Measurements from ENCODE around the gene GPM6B. TPM values are rescaled to one million over a fixed set of nuclear protein-coding genes. Genes with fewer than 3 reads are reported as not detected.

GPM6B gene
- total RNA-seq, 1 experiment from 2014 or later = 1.6 TPM

DNA sequence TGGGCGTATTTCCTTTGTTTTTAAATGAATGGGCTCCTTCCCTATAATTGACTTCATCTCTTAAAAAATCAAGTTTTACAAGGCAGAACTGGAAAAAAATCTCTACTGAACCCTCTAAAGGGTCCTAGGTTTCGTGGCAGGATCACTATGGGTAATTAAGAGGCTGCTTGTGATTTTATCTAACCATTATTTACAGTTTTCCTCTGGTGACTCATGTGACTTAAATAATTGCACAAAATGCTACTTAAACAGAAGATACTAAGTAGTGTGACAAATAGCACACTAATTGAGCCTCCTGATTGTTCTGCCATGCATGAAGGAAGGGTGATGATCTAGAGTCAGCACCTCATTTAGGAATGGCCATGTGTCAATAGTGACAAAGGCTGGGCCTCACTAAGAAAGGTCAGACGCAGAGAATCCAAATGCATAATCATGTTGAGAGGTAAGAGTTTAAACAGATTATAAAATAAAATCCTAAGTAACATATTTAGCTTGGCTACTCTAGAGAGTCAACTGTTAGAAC lies 46.8 kb downstream of the GPM6B start:
- DNase-seq (ENCODE audit: low read depth) = no peak

DNA sequence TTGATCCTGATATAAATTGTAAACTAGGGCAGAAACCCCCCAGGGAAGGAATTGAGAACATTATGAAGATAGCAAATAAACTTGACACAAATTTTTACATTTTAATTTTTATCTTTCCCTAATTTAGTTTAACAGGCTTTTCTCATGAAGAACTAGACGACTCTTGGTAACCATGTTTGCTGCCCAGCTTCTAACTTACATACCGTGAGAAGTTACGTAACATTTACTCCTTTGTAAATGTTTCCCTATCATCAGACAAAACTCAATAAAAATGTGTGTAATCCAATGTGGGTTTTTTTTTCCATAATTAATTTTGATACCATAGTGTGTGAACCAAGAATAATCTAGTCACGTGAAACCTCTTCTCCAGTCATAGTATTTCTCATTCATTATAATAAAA lies 48.0 kb downstream of the GPM6B start:
- no peak for DNase-seq (ENCODE audit: low read depth)

DNA sequence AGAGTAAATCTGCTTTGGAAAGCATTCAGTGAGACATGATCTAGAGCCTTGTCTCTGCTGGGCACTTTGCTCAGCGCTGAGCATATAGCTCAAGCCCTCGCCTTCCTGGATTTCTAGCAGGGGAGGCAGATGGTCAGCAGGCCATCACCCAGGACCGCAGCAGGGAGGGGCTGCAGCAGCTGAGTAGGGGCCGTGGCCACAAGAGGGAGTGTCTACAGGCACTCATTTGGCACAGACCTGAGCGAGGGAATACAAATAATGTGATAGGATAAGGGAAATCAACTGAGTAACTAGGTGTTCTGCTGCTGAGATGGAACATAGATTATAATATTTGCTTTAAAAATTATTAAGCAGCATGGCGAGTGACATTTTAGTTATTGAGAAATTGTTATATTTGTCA lies 52.1 kb downstream of the GPM6B start:
- DNase-seq (ENCODE audit: low read depth) = no peak

DNA sequence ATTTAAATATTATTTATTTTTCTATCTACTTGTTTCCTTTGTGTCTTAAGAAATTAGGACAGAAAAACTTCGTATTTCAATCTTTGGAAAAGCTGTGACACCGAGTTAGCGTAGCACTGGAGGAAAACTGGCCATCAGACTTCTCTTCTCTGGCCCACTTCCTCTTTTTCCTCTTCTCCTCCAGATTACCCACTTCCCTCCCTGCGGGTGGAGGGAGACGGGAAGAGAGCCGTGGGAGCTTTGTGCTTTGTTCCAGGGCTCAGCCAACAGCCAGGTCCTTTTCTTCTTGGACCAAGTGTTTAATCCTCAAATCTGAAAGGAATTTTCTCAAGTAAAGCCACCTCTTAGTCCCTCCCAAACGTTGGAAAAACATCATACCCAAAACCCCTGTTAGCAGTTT lies 52.6 kb downstream of the GPM6B start:
- no peak for DNase-seq (ENCODE audit: low read depth)

DNA sequence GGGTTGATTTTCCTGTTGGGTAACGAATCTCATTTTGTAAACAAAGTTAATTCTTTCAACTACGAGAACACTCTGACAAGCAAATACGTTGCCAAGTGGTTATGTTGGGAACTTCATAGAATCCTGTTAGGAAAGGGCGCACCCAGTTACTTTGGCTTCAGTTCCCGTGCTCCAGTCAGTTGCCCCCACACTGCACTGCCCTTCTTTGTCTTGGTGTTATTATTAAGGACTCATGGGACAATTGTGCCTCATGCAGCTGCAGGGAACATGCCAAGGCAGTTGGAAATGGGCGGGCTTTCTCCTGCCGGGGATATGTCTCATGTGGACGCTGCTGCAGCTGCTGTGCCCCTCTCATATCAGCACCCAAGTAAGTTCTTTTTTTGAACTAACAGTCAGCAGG lies 53.4 kb downstream of the GPM6B start:
- no peak for DNase-seq (ENCODE audit: low read depth)

DNA sequence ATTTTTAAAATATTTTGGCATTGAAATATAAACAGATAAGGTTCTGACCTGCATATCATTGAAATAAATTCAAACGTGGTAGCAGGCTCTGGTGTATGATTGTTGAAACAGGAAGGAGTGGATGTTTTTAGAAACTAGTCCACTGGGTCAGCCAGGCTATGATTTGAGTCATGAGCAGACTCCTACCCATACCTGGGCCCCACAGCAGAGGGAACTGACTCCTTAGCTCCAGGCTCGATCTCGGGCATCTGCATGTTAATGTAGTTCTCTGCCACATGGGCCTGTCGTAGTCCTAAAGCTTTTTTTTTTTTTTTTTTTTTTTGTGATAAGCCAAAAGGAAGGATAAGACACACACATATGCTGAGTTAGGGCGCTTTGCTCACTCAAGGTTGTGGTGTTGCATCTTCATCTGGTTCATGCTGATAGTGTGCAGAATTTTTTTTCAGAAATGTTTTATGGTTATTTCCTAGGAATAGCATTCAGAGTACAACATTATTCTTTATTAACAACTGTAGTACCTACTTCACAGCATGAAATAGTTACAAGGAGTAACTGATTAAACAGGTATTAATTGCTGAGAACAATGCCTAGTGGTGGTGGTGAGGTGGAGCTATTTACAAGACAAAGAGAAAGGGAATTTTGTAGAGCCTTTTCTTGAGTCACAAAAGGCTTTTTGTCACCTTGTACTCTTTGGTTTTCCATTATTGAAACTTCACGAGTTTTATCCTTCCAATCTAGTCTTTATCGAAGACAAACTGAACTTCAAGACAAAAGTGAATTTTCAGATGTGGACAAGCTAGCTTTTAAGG lies 55.1 kb downstream of the GPM6B start:
- DNase-seq (ENCODE audit: low read depth) = no peak

DNA sequence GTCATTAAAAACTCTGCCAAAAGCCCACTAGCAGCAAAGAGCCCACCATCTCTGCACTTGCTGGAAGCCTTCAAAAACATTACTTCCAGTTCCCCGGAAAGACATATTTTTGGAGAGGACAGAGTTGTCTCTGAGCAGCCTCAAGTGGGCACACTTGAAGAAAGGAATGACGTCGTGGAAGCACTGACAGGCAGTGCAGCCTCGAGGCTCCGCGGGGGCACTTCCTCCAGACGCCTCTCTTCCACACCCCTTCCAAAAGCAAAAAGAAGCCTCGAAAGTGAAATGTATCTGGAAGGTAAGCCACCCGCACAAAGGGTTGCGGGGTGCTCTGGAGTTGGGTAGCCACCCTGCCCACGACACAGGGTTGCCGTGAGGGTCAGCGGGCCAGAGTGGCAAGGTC lies 56.5 kb downstream of the GPM6B start:
- no peak for DNase-seq (ENCODE audit: low read depth)

DNA sequence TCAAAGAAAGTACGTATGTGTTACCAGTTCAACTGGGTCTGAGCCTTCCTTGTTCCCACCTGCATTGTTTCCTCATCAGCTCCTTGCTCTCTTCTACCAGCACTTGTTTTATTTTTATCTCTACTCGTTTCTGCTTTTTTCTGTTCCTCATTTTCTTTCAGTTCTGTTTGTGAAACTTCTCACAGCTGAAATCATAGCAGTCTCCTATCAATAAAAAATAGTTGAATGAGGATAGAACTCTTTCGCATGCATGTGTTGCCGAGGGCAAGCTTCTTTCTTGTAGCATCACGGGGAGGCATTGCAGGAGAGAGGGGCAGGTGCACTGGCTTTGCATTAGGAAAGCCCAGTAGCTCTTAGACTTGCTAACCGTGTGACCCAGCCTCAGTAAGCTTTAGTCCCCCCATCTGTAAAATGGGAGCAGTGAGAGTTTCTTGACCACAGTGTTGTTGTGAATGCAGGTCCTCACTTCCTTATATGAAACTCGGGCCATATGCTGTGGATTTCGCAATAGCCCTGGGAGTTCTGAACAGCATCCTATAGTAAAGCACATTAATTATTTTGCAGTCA lies 57.7 kb downstream of the GPM6B start:
- no peak for DNase-seq (ENCODE audit: low read depth)

DNA sequence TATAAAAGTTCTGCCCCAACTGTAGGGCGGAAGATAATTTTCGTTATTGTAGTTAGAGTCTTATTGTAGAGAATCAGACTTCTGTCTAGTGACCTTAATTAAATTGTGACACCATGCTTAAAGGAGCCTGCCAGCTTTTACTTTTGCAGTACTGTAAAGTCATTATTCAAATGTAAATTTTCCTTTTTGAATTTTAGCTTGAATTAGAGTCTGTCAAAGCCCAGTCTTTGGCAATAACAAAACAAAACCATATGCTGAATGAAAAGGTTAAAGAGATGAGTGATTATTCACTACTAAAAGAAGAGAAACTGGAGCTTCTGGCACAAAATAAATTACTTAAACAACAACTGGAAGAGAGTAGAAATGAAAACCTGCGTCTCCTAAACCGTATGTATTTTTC lies 60.5 kb downstream of the GPM6B start:
- no peak for DNase-seq (ENCODE audit: low read depth)

DNA sequence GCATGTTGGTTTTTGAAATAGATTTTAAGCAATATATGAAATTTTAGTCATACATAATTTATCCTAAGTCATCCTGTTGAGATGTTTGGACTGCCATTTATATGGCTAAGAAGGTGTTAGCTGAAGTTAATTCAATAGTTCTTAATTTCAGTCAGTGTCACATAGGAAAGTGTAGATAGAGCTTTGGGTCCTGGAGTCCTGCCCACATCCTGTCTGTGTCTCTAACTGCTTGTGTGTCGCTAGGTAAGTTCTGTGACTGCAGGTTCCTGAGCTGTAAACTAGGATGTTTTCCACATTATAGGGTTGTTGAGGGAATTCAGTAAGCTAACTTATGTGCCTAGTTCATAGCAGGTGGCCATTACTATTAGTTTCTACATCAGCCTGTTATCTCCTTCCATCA lies 61.6 kb downstream of the GPM6B start:
- DNase-seq (ENCODE audit: low read depth) = no peak

DNA sequence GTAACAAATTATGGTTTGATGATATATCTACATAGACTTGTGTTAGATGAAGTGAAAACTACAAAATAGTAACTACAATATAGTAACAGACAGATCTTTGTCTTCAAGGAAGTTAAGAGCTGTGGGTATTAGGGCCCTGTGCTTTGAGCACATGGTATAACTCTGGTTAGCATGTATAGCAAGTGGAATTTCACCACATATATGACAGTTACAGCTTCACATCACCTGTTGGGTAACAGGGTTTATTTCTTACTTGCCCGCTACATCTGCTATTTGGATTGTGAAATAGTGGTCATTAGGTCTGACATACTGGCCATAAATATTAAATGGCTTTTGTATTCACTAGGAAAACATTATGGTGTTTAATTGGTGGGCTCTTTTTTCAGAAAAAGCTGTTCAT lies 62.1 kb downstream of the GPM6B start:
- DNase-seq (ENCODE audit: low read depth) = no peak

DNA sequence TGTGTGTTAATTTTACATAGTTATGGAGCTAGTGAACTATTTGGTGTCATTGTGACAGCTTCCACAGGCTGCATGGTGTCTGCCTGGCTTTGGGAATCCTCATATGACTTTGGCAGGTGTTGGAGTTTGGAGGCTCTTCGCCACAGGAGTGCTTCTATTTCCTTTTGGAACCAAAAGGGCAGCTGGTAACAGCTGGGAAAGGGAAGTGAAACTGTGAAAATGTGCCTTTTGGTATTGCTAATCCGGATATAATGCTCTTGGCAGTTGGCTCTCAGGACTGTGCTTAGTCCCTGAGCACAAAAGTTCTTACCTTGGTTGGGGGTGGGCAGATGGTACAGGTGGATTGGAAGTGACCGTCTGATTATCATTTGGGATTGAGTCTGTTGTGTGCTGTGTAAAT lies 64.2 kb downstream of the GPM6B start:
- no peak for DNase-seq (ENCODE audit: low read depth)

DNA sequence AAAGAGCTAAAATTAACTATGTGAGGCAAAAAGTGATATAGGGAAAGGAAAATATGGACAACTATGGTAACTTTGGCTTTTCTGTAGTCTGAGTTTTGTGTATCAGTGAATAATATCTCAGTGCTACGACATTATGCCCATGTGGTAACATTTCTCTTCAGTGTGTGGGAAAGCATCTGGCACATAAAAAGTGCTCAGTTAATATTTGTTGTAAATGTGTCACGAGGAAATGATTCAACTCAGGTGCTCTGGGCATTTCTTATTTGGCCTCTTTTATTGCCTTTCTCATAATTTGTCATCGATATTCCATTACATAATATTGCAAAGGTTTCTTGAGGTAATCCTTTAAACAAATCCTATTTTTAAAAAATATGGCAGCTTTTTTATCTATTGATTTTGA lies 64.8 kb downstream of the GPM6B start:
- DNase-seq (ENCODE audit: low read depth) = peak; percentile 23

DNA sequence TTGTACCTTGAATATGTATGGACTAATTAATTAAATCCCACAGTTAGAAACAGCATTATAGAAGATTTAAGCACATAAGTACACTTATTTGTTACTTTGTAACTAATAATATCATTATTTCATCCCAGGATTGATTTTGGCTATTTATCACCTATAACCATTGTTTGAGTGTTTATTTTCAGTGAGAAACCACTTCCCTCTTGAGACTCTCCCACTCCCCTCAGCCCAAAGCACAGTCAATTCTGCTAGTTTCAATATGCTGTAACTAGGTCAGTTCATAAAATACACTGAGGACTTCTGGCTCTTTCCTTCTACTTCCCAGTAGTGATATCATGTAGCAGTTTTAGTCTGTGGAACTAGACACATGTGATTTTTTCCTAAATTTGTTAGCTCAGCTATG lies 66.1 kb downstream of the GPM6B start:
- no peak for DNase-seq (ENCODE audit: low read depth)

DNA sequence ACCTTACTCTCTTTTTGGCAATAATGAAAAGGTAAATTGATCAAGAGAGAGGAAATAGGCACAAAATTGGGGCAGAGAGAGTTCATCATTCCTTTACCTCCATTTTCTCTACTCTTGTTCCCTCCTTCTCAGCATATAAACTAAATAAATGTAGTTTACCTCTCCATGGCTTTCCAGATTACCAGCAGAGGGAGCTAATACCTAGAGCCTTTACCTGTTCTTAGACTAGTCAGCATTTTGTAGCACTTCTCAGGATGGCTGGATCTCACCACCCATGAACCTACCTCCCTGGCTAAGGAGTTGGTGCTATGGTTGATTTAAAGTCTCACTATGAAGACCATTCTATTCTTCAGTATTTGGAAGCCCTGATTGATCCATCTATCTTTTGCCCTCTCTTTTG lies 66.7 kb downstream of the GPM6B start:
- DNase-seq (ENCODE audit: low read depth) = peak; percentile 38

DNA sequence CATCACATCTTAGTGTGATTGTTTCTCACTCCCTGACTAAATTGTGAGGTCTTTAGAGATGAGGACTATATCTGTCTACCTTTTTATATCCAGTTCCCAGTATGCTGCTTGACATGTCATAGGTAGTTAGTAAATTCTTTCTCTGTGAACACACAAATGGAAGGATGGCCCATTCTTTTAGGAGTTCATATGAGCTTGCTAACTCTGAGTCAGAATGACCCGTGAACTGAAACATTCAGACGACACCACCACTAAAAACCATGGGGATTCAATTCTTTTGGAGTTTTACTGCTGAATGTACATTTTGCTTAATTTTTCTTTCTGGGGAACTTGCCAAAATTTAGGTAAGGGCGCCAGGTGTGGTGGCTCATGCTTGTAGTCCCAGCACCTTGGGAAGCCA lies 68.4 kb downstream of the GPM6B start:
- no peak for DNase-seq (ENCODE audit: low read depth)

DNA sequence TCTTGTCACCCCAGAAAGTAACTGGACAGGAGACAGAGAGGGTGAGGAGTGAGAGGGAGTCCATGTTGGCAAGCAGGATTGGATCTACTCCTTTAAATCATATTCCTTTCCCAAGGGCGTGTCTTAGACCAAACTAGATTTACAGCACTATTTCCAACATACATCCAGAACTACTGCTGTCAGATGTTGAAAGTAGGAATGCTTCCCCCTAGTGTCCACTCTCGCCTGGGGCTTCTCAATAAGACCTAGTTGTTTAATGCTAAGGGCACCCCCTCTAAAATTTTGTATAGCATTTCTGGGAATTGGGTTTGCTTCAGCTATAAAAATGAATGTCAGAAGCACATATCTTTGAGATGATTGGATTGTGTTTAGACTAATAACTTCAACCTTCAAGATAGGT lies 69.1 kb downstream of the GPM6B start:
- peak; percentile 24 for DNase-seq (ENCODE audit: low read depth)

DNA sequence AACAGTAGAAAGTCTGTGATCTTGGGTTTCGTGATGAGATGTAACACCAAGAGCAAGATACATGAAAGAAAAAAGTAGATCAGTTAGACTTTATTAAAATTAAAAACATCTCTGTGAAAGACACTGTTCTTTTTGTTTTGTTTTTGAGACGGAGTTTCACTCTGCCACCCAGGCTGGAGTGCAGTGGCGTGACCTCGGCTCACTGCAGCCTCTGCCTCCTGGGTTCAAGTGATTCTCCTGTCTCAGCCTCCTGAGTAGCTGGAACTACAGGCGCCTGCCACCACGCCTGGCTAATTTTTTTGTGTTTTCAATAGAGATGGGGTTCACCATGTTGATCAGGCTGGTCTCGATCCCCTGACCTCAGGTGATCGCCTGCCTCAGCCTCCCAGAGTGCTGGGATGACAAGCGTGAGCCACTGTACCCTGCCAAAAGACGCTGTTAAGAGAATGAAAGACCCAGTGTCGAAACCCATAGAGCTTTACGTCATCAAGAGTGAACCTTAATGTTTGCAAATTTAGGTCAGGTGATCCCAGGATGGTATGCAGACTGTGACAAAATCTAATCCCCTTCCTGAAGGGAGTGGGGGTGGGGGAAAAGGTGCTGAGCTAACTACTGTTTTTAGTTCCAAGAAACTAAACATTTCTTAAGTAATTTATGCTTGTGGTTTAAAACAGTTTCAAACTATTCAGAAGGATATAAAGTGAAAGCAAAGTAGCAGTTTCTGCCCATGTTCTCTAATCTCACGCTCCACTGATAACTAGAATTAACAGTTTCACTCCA lies 74.3 kb downstream of the GPM6B start:
- DNase-seq (ENCODE audit: low read depth) = no peak

DNA sequence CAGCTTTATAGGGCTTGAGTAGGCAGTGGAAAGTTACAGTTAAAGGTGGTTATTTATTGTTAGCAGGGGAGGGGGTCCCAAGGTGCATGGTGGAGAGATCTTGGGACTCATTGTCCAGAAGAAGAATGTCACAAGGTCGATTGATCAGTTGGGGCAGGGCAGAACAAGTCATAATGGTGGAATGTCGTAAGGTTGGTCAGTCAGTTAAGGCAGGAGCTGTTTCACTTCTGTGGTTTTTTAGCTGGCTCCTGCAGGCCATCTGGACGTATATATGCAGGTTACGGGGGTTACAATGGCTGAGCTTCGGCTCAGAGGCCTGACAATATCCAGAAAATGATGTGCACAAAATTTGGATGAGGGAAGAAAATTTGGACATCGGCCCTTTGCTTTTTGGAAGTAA lies 75.2 kb downstream of the GPM6B start:
- DNase-seq (ENCODE audit: low read depth) = no peak

DNA sequence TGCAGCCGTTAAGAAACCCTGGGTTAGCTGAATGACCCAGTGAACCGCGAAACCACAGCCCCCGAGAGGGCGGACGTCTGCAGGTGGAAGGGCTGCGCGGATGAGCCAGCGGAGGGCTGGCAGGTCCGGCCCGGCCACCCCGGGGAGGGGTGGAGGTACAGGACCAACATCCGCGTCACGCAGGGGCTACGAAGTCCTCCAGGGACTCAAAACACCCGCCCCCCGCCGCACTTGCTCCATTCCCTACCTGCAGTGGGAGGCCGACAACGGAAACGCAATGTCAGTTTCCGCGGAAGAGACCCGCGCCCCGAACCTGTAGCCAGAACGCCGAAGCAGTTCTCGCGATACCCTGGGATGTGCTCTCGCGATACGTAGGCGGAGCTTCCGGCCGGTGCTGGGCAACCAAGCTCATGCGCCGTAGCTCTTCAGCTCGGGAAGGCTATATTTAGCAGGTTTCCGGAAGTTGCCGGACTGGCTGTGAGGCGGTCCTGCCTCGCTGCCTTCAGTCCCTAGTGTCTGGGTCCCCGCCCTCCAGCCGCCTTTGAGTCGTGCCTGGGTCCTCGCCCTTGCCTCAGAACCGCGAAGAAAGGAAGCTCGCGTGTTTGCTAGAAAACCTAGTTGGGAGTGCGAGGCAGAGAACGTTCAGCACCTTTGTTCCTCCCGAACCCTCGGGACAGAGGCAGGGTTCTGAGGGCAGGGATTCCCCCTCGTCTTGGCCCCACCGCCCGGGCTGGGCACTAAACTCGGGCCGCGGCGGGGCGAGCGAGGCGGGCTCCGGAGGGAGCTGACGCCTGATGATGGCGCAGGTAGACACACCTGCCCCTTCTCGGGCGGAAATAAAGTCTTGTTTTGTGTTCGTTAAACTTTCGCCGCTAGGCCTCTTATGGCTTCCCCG lies 82.4 kb downstream of the GPM6B start, which contains the start of the genes OFD1 and TRAPPC2:
TSS of gene OFD1 (plus strand) at position 471 of the 895 bp plus-strand sequence. CDS start at position 795, 324 bp downstream.
TSS of gene TRAPPC2 (minus strand) at position 343 of the 895 bp plus-strand sequence. CDS start 14,657 bp downstream, outside the sequence.
- DNase-seq (ENCODE audit: low read depth) = peak; percentile 91

DNA sequence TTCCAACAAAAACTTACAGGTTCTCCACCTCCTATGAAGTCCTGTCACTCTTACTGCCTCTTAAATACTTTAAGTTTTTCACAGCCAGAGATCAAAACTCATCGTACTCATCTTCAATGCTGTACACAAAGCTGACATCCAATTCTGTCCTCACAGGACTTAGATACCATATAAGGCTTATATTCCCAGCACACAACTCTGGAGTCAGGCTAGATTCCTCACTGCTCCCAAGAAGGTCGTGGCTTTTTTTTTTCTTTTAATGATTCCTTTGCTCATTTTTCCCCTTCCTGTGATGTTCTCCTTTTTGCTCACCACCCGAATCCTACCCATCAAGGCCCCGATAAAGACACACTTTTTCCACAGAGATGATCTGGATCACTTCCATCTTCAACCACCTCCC lies 83.4 kb downstream of the GPM6B start:
- no peak for DNase-seq (ENCODE audit: low read depth)

Measured in HT1080 (cell line).